T-helper 17 cell (primary cell): ENCODE measurements around the gene TTC21A. TPM values are rescaled to one million over a fixed set of nuclear protein-coding genes. Genes with fewer than 3 reads are reported as not detected.

Source experiments
- ATAC-seq: fragments of 150-1000 bp; cut with Tn5 transposase; 2 replicates; pipeline ENCODE4 v1.10.0; 2021; ENCODE audit warnings: mild to moderate bottlenecking, moderate library complexity
- DNase-seq, 3 donors: peaks; one replicate each; pipeline versions ENCODE4 v3.0.0 to v3.0.0-alpha.2; 2020 to 2021
- H3K9me3 ChIP-seq: one replicate; pipeline ENCODE4 v1.7.0; 2013; ENCODE audit warnings: low read length, mild to moderate bottlenecking; ENCODE audit not compliant: control insufficient read depth, poor library complexity, severe bottlenecking
- H3K27ac Mint-ChIP-seq: one replicate; pipeline ENCODE4 v1.8.0; 2022; ENCODE audit warnings: mild to moderate bottlenecking, moderate library complexity, mixed read lengths
- H3K27me3 Mint-ChIP-seq: one replicate; pipeline ENCODE4 v1.8.0; 2022; ENCODE audit warnings: mixed read lengths
- H3K36me3 Mint-ChIP-seq: one replicate; pipeline ENCODE4 v1.8.0; 2022; ENCODE audit warnings: low read depth, mixed read lengths
- H3K4me1 Mint-ChIP-seq: one replicate; pipeline ENCODE4 v1.8.0; 2022; ENCODE audit warnings: mild to moderate bottlenecking, mixed read lengths
- H3K4me3 Mint-ChIP-seq: one replicate; pipeline ENCODE4 v1.8.0; 2022; ENCODE audit warnings: mild to moderate bottlenecking, moderate library complexity, mixed read lengths
- total RNA-seq, 4 donors: library from RNA in 2 of 4; stranded (reverse) in 2 of 4; gene quantifications; one replicate each; pipeline ENCODE4 v1.2.3 and lab custom pipeline; 2022 to 2026

The TTC21A gene
- total RNA-seq, 2 donors from 2014 or later: 3.5 to 12.3 TPM

GRCh38 chr3:39113291-39113690 is 5.8 kb downstream of the TTC21A start:
- Mint-ChIP-seq H3K4me1 (peaks cover 21% of the 10 kb centered on the region), H3K36me3 (peaks cover 3% of the 10 kb centered on the region), H3K27ac (no peak overlapping the region), H3K27me3 (no peaks in the 10 kb centered on the region), H3K4me3 (no peak overlapping the region)
- no peak for DNase-seq
- H3K9me3 ChIP-seq: no peaks in the 10 kb centered on the region
- ATAC-seq: no peak

- H3K36me3 Mint-ChIP-seq: peaks cover 3% of the 10 kb centered on the region
- no peaks in the 10 kb centered on the region for H3K9me3 ChIP-seq
- peaks cover 11% of the 10 kb centered on the region for H3K4me1 Mint-ChIP-seq
- H3K27me3 Mint-ChIP-seq: no peaks in the 10 kb centered on the region
- no peak overlapping the region for H3K27ac Mint-ChIP-seq
- ATAC-seq: no peak
- no peak overlapping the region for H3K4me3 Mint-ChIP-seq
- no peak for DNase-seq
These were observed 7.0 kb downstream of the TTC21A start for GRCh38 chr3:39114456-39114855.

DNA sequence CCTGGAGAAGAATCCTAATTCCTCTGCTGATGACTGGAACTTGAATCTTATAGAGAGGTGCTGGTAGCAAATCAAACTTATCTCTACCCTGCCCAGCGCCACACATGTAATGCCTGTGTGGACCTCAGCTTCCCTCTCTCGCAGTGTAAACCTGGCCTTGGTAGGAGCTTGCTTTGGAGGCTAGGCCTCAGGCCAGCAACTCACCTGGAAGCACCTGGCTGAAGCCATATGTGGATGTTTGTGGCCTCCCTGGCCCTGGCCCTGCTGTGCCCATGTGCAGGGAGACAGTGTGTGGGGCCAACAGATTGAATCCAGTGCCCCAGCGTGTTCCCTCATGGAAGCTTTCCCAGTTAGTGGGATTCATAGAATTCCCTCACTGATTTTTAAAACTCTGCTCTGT is 8.4 kb downstream of the TTC21A start:
- H3K4me3 Mint-ChIP-seq: no peak overlapping the region
- peaks cover 3% of the 10 kb centered on the region for H3K36me3 Mint-ChIP-seq
- no peaks in the 10 kb centered on the region for H3K27me3 Mint-ChIP-seq
- H3K9me3 ChIP-seq: no peaks in the 10 kb centered on the region
- ATAC-seq (no peak), DNase-seq (no peak)
- peaks cover 9% of the 10 kb centered on the region for H3K4me1 Mint-ChIP-seq
- no peak overlapping the region for H3K27ac Mint-ChIP-seq

DNA sequence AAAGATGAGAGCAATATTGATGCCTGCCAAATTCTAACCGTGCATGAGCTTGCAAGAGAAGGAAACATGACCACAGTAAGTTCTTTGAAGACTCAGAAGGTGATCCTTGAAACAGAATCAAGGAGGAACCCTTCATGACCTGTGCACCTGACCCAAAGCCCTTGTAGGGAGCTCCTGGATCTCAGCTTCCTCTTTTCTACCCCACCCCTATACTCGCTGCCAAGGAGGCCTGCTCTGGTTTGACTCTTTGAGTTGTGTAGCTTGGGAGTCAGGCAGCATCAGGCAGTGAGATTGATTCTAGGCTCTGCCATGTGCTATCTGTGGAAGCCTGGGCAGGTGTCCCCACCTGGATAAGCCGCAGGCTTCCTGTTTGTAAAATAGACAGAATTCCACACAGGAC is 10.6 kb downstream of the TTC21A start:
- Mint-ChIP-seq H3K4me1 (peaks cover 8% of the 10 kb centered on the region), H3K4me3 (no peak overlapping the region), H3K36me3 (no peaks in the 10 kb centered on the region), H3K27ac (no peak overlapping the region), H3K27me3 (no peaks in the 10 kb centered on the region)
- DNase-seq: no peak
- no peak for ATAC-seq
- H3K9me3 ChIP-seq: no peaks in the 10 kb centered on the region

- no peak for ATAC-seq
- H3K9me3 ChIP-seq: no peaks in the 10 kb centered on the region
- Mint-ChIP-seq H3K27ac (no peak overlapping the region), H3K4me1 (peaks cover 8% of the 10 kb centered on the region), H3K27me3 (no peaks in the 10 kb centered on the region), H3K4me3 (peak overlapping the region; percentile 33), H3K36me3 (no peaks in the 10 kb centered on the region)
- DNase-seq: no peak
These were observed 11.6 kb downstream of the TTC21A start for GRCh38 chr3:39118931-39119660.

DNA sequence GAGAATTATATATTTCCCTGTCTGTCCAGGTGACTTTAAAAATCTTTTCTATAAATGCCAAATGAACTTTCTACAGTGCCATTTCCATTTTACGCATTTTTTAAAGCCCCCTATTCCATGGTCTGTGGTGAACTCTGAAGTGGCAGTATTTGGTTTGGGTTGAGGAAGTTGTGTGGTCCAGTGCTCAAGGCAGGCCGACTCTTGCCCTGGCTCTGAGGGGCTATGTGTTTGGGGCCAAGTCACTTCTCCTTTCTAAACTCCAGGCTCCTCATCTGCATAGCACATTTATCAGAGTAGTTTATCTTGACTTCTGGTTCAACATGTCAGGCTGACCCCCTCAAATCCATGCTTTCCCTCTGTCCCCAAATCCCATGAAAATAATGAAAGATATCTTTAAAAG is 14.1 kb downstream of the TTC21A start:
- Mint-ChIP-seq H3K4me3 (no peak overlapping the region), H3K27me3 (no peaks in the 10 kb centered on the region), H3K4me1 (peaks cover 6% of the 10 kb centered on the region), H3K36me3 (no peaks in the 10 kb centered on the region), H3K27ac (no peak overlapping the region)
- no peaks in the 10 kb centered on the region for H3K9me3 ChIP-seq
- DNase-seq (no peak), ATAC-seq (no peak)

- no peaks in the 10 kb centered on the region for H3K27me3 Mint-ChIP-seq
- no peak for DNase-seq
- peaks cover 15% of the 10 kb centered on the region for H3K4me1 Mint-ChIP-seq
- no peaks in the 10 kb centered on the region for H3K36me3 Mint-ChIP-seq
- ATAC-seq: no peak
- no peaks in the 10 kb centered on the region for H3K9me3 ChIP-seq
- H3K4me3 Mint-ChIP-seq: no peak overlapping the region
- H3K27ac Mint-ChIP-seq: no peak overlapping the region
These were observed 15.3 kb downstream of the TTC21A start for GRCh38 chr3:39122813-39123212.

GRCh38 chr3:39124876-39125840 is 17.7 kb downstream of the TTC21A start:
- H3K4me1 Mint-ChIP-seq: peaks cover 23% of the 10 kb centered on the region
- H3K4me3 Mint-ChIP-seq: no peak overlapping the region
- H3K27ac Mint-ChIP-seq: no peak overlapping the region
- no peaks in the 10 kb centered on the region for H3K36me3 Mint-ChIP-seq
- no peak for ATAC-seq
- H3K9me3 ChIP-seq: no peaks in the 10 kb centered on the region
- no peak for DNase-seq
- H3K27me3 Mint-ChIP-seq: no peaks in the 10 kb centered on the region

DNA sequence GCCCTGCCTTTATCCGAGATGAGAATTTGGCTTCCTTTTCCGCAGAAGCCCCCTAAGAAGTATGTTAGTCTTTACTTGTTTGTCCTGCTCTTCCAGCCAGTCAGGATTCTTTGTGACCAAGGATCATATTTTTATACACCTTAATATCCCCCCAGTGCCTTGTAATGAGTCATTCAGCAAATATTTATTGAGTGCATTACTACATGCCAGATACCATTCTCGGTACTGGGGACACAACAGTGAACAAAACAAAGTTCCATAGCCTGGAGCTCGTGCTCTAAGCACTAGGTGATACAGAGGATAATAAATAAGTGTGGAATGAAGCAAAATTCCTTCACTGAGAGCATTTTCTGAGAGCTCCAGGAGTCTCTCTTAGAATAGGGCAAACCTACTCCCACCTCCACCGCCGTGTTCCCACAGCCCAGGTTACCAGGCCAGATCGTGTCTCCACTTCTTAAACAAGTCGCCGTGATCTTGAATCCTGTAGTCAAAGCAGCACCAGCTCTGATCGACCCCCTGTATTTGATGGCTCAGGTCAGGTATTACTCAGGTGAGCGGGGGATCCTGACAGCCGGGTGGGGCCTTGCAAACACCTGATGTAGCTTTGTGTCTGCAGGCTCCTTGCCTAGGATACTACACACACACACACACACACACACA is 18.5 kb downstream of the TTC21A start:
- Mint-ChIP-seq H3K4me1 (peaks cover 25% of the 10 kb centered on the region), H3K27me3 (no peaks in the 10 kb centered on the region), H3K27ac (no peak overlapping the region), H3K4me3 (no peak overlapping the region), H3K36me3 (no peaks in the 10 kb centered on the region)
- DNase-seq (no peak), ATAC-seq (no peak)
- no peaks in the 10 kb centered on the region for H3K9me3 ChIP-seq

DNA sequence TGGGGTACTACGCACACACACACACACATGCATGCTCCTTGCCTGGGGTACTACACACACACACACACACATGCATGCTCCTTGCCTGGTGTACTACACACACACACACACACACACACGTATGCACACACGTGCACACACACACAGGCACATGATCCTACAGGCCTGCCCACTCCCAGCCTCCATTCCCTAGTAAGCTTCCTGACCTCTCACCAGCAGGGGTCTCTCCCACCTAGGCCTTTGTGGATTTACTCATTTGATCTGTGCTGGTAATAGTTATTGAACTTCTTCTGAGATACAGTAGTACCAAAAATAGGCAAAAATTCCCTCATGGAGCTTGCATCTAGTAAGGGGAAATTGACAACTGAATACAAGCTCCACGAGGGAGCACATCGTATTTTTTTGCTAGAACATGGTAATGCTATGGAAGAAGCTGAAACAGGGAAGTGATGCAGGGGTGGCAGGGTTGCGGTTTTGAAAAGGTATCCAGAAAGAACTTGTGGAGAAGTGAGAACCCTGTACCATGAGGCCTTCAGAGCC is 19.1 kb downstream of the TTC21A start:
- peaks cover 31% of the 10 kb centered on the region for H3K4me1 Mint-ChIP-seq
- no peaks in the 10 kb centered on the region for H3K9me3 ChIP-seq
- H3K27me3 Mint-ChIP-seq: no peaks in the 10 kb centered on the region
- no peak overlapping the region for H3K4me3 Mint-ChIP-seq
- no peak for DNase-seq
- H3K36me3 Mint-ChIP-seq: no peaks in the 10 kb centered on the region
- no peak overlapping the region for H3K27ac Mint-ChIP-seq
- peak; percentile 44 for ATAC-seq

DNA sequence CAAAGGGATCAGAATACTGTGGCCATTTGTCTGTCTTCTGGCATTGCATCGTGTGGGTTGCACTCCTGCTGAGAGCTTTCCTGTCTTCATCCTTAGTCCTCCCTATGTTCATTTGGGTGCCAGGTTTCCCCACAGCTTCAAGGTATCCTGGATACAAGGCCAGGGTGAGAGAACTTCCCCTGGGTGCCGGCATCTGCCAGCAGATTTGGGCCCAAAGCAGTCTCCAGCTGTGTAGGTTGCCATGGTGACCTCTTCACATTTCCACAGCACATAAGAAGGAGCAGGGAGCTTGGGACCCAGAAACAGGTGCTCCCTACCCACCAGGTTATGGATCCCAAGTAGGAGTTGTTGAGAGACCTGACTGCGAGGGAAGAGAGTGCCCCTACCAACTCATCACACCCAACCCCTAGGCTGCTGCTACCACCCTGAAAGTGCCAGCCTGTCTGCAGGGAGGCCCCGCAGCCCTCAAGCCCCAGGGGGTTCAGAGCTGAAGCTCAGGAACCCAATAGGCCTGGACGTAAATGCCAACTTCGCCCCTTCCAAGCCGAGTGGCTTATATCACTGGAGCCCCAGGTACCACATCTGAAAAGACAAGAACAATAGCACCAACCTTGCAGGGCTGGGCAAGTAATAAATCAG is 19.9 kb downstream of the TTC21A start:
- Mint-ChIP-seq H3K36me3 (no peaks in the 10 kb centered on the region), H3K27me3 (no peaks in the 10 kb centered on the region), H3K27ac (peak overlapping the region; percentile 47), H3K4me1 (peaks cover 32% of the 10 kb centered on the region), H3K4me3 (peak overlapping the region; percentile 71)
- ATAC-seq (no peak), DNase-seq (no peak)
- no peaks in the 10 kb centered on the region for H3K9me3 ChIP-seq

DNA sequence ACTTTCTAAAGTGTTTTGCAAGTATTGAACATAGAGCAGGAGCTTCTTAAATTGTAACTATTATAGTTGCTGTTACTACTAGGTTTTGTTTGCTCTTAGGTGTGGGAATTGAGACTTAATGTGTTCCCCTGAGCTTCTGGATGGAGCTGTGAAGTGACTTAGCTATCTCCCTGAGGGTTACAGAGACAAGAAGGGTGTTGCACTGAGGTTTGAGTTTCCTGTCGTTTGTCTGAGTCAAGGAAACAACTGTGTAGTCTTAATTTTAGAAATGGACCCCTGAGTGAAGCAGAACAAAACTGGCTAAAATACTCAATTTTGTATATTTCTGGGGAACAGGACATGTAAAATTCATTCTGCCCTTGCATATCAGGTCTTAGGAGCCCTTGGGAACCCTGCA is 20.4 kb downstream of the TTC21A start:
- H3K36me3 Mint-ChIP-seq: no peaks in the 10 kb centered on the region
- no peak overlapping the region for H3K4me3 Mint-ChIP-seq
- H3K27ac Mint-ChIP-seq: peak overlapping the region; percentile 47
- no peaks in the 10 kb centered on the region for H3K9me3 ChIP-seq
- no peaks in the 10 kb centered on the region for H3K27me3 Mint-ChIP-seq
- ATAC-seq (peak; percentile 46), DNase-seq (no peak)
- peaks cover 34% of the 10 kb centered on the region for H3K4me1 Mint-ChIP-seq

DNA sequence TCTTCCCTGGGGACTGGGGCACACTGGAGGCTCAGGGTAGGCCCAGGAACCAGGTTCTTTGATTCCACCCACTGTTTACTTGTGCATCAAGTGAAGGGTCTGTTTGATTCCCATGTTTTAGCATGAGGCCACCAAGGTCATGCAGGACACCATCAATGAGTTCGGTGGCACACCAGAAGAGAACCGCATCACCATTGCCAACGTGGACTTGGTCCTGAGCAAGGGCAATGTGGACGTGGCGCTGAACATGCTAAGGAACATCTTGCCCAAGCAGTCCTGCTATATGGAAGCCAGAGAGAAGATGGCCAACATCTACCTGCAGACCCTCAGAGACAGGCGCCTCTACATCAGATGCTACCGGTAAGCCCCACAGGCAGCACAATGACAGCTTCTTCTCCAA is 21.5 kb downstream of the TTC21A start:
- ATAC-seq (no peak), DNase-seq (no peak)
- Mint-ChIP-seq H3K27me3 (no peaks in the 10 kb centered on the region), H3K4me3 (no peak overlapping the region), H3K27ac (no peak overlapping the region), H3K4me1 (peaks cover 37% of the 10 kb centered on the region), H3K36me3 (no peaks in the 10 kb centered on the region)
- no peaks in the 10 kb centered on the region for H3K9me3 ChIP-seq
